NCI-H345 treated with DMSO at 0.1 percent for 48 hours (cell line): ENCODE results near the gene SAC3D1.

Experiments
- DNase-seq: peaks from one replicate; lab custom pipeline; 2025; ENCODE audit not compliant: unreplicated experiment; lab: John Stamatoyannopoulos, UW

Gene SAC3D1

DNA sequence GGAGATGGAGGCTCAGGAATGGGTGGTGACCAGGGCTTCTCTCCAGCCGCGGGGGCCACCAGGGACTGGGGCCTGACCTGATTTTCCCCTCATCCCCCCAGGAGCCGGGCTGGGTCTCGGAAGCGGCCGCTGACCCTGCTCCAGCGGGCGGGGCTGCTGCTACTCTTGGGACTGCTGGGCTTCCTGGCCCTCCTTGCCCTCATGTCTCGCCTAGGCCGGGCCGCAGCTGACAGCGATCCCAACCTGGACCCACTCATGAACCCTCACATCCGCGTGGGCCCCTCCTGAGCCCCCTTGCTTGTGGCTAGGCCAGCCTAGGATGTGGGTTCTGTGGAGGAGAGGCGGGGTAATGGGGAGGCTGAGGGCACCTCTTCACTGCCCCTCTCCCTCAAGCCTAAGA is 46.8 kb downstream of the SAC3D1 start:
- DNase-seq = no peak

- DNase-seq = no peak
These were observed 48.6 kb downstream of the SAC3D1 start for GRCh38 chr11:65089621-65090020.

- DNase-seq = no peak
These were observed 49.6 kb downstream of the SAC3D1 start for GRCh38 chr11:65090628-65091027.
